PC-9 (cell line): Measurements from ENCODE around the gene MYPN. TPM values are rescaled to one million over a fixed set of nuclear protein-coding genes. Genes with fewer than 3 reads are reported as not detected.

Experiments used
- BruUV-seq: library from RNA; stranded (reverse); fragments of 400-500 nt; replicated peaks from 2 replicates; lab custom pipeline; 2021; lab: Mats Ljungman, UMichigan
- CTCF ChIA-PET: fragments of 300-600 bp; sonication (Branson Sonifier 250); formaldehyde crosslinking; loops from one replicate; lab custom pipeline; 2022; ENCODE audit warnings: antibody characterized with exemption; lab: Charles Lee
- POLR2A ChIA-PET: fragments of 300-600 bp; sonication (Branson Sonifier 250); formaldehyde crosslinking; loops from one replicate; lab custom pipeline; 2022; ENCODE audit warnings: antibody characterized with exemption; ENCODE audit not compliant: unreplicated experiment; lab: Charles Lee
- DNase-seq, 2 experiments: peaks; one replicate each; pipeline versions ENCODE4 v3.0.0 to v3.0.0-alpha.2; 2015 to 2022; ENCODE audit warnings: mixed read lengths in 1 of 2
- H2AFZ ChIP-seq: fragments of 200-600 bp; sonication (generic); 2 replicates; pipeline ENCODE4 v1.8.1; 2017; ENCODE audit warnings: antibody characterized with exemption
- H3F3A ChIP-seq: fragments of 200-600 bp; sonication (generic); 2 replicates; pipeline ENCODE4 v1.8.1; 2017; ENCODE audit warnings: antibody characterized with exemption, mild to moderate bottlenecking, low read depth; ENCODE audit not compliant: insufficient read depth
- H3K27ac ChIP-seq: fragments of 200-600 bp; sonication (generic); 2 replicates; pipeline ENCODE4 v1.6.1; 2016; ENCODE audit warnings: mixed run types
- H3K27me3 ChIP-seq: fragments of 200-600 bp; sonication (generic); 2 replicates; pipeline ENCODE4 v1.6.1; 2016; ENCODE audit warnings: low read depth, mixed run types; ENCODE audit not compliant: insufficient read depth
- H3K36me3 ChIP-seq: fragments of 200-600 bp; sonication (generic); 2 replicates; pipeline ENCODE4 v1.6.1; 2016; ENCODE audit warnings: low read depth, mixed run types
- H3K4me1 ChIP-seq: fragments of 200-600 bp; sonication (generic); replicated peaks from 2 replicates; pipeline ENCODE4 v1.6.1; 2016; ENCODE audit warnings: mixed run types; ENCODE audit not compliant: insufficient read depth
- H3K4me2 ChIP-seq: fragments of 200-600 bp; sonication (generic); 2 replicates; pipeline ENCODE4 v1.6.1; 2017; ENCODE audit warnings: mixed run types
- H3K4me3 ChIP-seq: fragments of 200-600 bp; sonication (generic); 2 replicates; pipeline ENCODE4 v1.6.1; 2016; ENCODE audit warnings: mixed run types
- H3K79me2 ChIP-seq: fragments of 200-600 bp; sonication (generic); 2 replicates; pipeline ENCODE4 v1.6.1; 2017; ENCODE audit warnings: low read depth, mixed run types
- H3K9me2 ChIP-seq: fragments of 200-600 bp; sonication (generic); 2 replicates; pipeline ENCODE4 v1.8.1; 2017; ENCODE audit warnings: mild to moderate bottlenecking; ENCODE audit not compliant: insufficient read depth
- H3K9me3 ChIP-seq: fragments of 200-600 bp; sonication (generic); 2 replicates; pipeline ENCODE4 v1.8.1; 2016; ENCODE audit warnings: low read depth; ENCODE audit not compliant: insufficient read depth
- H4K20me1 ChIP-seq: fragments of 200-600 bp; sonication (generic); 2 replicates; pipeline ENCODE4 v1.8.1; 2017; ENCODE audit not compliant: insufficient read depth
- EZH2 ChIP-seq: fragments of 200-600 bp; sonication (generic); IDR thresholded peaks from 2 replicates; pipeline ENCODE4 v1.8.0; 2017; ENCODE audit warnings: antibody characterized with exemption, low read depth
- intact Hi-C: fragments of 100-400 bp; cut with micrococcal nuclease; formaldehyde crosslinking; loops from one replicate; pipeline ENCODE4 v1.10.0; 2022; ENCODE audit not compliant: unreplicated experiment
- total RNA-seq: library from RNA; stranded (reverse); gene quantifications from 2 replicates; pipeline ENCODE4 v1.2.3, GENCODE V29; 2021
- TF ChIP-seq, protein P1 (sequence below): fragments of 200-600 bp; sonication (generic); conservative IDR thresholded peaks from 2 replicates; pipeline ENCODE4 v1.6.1; 2017; ENCODE audit warnings: mixed run types, antibody characterized with exemption, mild to moderate bottlenecking, moderate library complexity

MYPN gene
- total RNA-seq, 1 experiment from 2014 or later = 3.9 TPM

- no peaks in the 10 kb centered on the region for H3K9me2 ChIP-seq
- ChIA-PET POLR2A (no interaction called here), CTCF (interaction anchor here (0.6 to 0.7 kb wide), 2 partner anchors 37 to 131 kb away, joined by 4 to 15 read pairs; no protein-coding TSS in a partner anchor)
- BruUV-seq = no TSS peak
- H3F3A ChIP-seq = peaks cover 7% of the 10 kb centered on the region
- H3K79me2 ChIP-seq = peaks cover 30% of the 10 kb centered on the region
- H3K4me3 ChIP-seq = no peak overlapping the region
- no peak for DNase-seq
- peaks cover 21% of the 10 kb centered on the region for H4K20me1 ChIP-seq
- H3K4me1 ChIP-seq = peaks cover 22% of the 10 kb centered on the region
- no peaks in the 10 kb centered on the region for H3K9me3 ChIP-seq
- no peak overlapping the region for H2AFZ ChIP-seq
- intact Hi-C loops = no loop called here
- peaks cover 12% of the 10 kb centered on the region; the same call in 1 of the 2 replicates for H3K36me3 ChIP-seq
- H3K27me3 ChIP-seq = no peaks in the 10 kb centered on the region
- no peak for TF ChIP-seq EZH2
- TF ChIP-seq, protein P1, sequence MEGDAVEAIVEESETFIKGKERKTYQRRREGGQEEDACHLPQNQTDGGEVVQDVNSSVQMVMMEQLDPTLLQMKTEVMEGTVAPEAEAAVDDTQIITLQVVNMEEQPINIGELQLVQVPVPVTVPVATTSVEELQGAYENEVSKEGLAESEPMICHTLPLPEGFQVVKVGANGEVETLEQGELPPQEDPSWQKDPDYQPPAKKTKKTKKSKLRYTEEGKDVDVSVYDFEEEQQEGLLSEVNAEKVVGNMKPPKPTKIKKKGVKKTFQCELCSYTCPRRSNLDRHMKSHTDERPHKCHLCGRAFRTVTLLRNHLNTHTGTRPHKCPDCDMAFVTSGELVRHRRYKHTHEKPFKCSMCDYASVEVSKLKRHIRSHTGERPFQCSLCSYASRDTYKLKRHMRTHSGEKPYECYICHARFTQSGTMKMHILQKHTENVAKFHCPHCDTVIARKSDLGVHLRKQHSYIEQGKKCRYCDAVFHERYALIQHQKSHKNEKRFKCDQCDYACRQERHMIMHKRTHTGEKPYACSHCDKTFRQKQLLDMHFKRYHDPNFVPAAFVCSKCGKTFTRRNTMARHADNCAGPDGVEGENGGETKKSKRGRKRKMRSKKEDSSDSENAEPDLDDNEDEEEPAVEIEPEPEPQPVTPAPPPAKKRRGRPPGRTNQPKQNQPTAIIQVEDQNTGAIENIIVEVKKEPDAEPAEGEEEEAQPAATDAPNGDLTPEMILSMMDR = no peak
- H3K27ac ChIP-seq = no peak overlapping the region
- no peak overlapping the region for H3K4me2 ChIP-seq
Measured at GRCh38 chr10:68077026-68077425, 32.3 kb upstream of the MYPN start.

DNA sequence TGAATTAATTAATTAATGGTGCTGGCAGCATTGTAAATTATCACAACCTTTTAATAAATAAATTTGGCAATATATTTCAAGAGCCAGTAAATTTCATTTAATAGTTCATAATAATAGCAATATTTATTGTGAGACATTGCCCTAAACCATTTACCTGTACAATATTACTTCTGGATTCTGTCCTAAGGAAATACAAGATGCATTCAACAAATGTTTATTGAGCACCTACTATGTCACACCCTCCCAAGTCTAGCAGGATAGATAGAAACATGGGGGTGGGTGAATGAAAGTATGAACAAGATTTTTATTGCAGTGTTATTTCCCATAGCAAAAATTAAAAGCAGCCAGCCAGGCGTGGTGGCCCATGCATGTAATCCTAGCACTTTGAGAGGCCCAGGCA, 29.9 kb upstream of the MYPN start:
- ChIA-PET CTCF (no interaction called here), POLR2A (no interaction called here)
- TF ChIP-seq EZH2 = no peak
- TF ChIP-seq, protein P1 = no peak
- H4K20me1 ChIP-seq = no peaks in the 10 kb centered on the region
- H3K27me3 ChIP-seq = no peaks in the 10 kb centered on the region
- H3K4me3 ChIP-seq = no peak overlapping the region
- H3K36me3 ChIP-seq = no peaks in the 10 kb centered on the region
- no peaks in the 10 kb centered on the region for H3K9me3 ChIP-seq
- H3K27ac ChIP-seq = no peak overlapping the region
- no peaks in the 10 kb centered on the region for H3K9me2 ChIP-seq
- H3F3A ChIP-seq = peaks cover 4% of the 10 kb centered on the region
- H3K4me1 ChIP-seq = peaks cover 32% of the 10 kb centered on the region
- H3K4me2 ChIP-seq = no peak overlapping the region
- intact Hi-C loops = no loop called here
- no TSS peak for BruUV-seq
- no peak for DNase-seq
- peaks cover 6% of the 10 kb centered on the region for H3K79me2 ChIP-seq
- H2AFZ ChIP-seq = no peak overlapping the region

GRCh38 chr10:68080853-68081431, 28.3 kb upstream of the MYPN start:
- intact Hi-C loops = no loop called here
- Histone ChIP-seq H3K36me3 (no peaks in the 10 kb centered on the region), H3K9me2 (no peaks in the 10 kb centered on the region), H3K4me3 (no peak overlapping the region), H2AFZ (peak overlapping the region; percentile 19; the same call in 1 of the 2 replicates), H3K79me2 (no peaks in the 10 kb centered on the region), H3K27me3 (no peaks in the 10 kb centered on the region), H3K27ac (no peak overlapping the region), H3K9me3 (no peaks in the 10 kb centered on the region), H4K20me1 (no peaks in the 10 kb centered on the region), H3K4me1 (peaks cover 39% of the 10 kb centered on the region), H3K4me2 (no peak overlapping the region), H3F3A (peaks cover 7% of the 10 kb centered on the region)
- CTCF ChIA-PET = no interaction called here
- no peak for DNase-seq
- TF ChIP-seq, protein P1 = no peak
- no peak for TF ChIP-seq EZH2
- POLR2A ChIA-PET = no interaction called here
- BruUV-seq = no TSS peak
